Mesendoderm (in vitro differentiated cells): ENCODE results near the gene PLEKHN1.

Experiments
- DNase-seq: peaks from one replicate; pipeline ENCODE4 v3.0.0; 2013
- H2AK5ac ChIP-seq: 2 replicates; pipeline ENCODE4 v1.6.1; 2013; ENCODE audit warnings: low read length, inconsistent platforms
- H2BK120ac ChIP-seq: 2 replicates; pipeline ENCODE4 v1.6.1; 2013; ENCODE audit warnings: low read depth, mild to moderate bottlenecking, low read length, moderate library complexity, mixed read lengths
- H2BK15ac ChIP-seq: replicated peaks from 2 replicates; pipeline ENCODE4 v1.6.1; 2013; ENCODE audit warnings: low read depth, mild to moderate bottlenecking, moderate library complexity
- H2BK5ac ChIP-seq: 2 replicates; pipeline ENCODE4 v1.6.1; 2013; ENCODE audit warnings: low read length, inconsistent platforms
- H3K18ac ChIP-seq: 2 replicates; pipeline ENCODE4 v1.6.1; 2013; ENCODE audit warnings: mild to moderate bottlenecking, low read length, mixed read lengths
- H3K23ac ChIP-seq: one replicate; pipeline ENCODE4 v1.6.1; 2013; ENCODE audit warnings: low read length
- H3K27ac ChIP-seq: 2 replicates; pipeline ENCODE4 v1.5.1; 2013; ENCODE audit warnings: low read depth, mild to moderate bottlenecking, inconsistent platforms, low read length, moderate library complexity
- H3K27me3 ChIP-seq: 2 replicates; pipeline ENCODE4 v1.6.1; 2013; ENCODE audit warnings: low read length, control low read depth, mild to moderate bottlenecking, inconsistent platforms; ENCODE audit not compliant: insufficient read depth, poor library complexity
- H3K36me3 ChIP-seq: 2 replicates; pipeline ENCODE4 v1.6.1; 2013; ENCODE audit warnings: low read length, inconsistent platforms; ENCODE audit not compliant: control insufficient read depth, insufficient read depth
- H3K4ac ChIP-seq: one replicate; pipeline ENCODE4 v1.6.1; 2013; ENCODE audit warnings: low read depth, mild to moderate bottlenecking, low read length, moderate library complexity
- H3K4me1 ChIP-seq: 2 replicates; pipeline ENCODE4 v1.6.1; 2013; ENCODE audit warnings: low read depth, low read length, inconsistent platforms; ENCODE audit not compliant: control insufficient read depth
- H3K4me2 ChIP-seq: 2 replicates; pipeline ENCODE4 v1.6.1; 2013; ENCODE audit warnings: low read length
- H3K4me3 ChIP-seq: 2 replicates; pipeline ENCODE4 v1.5.1; 2013; ENCODE audit warnings: mild to moderate bottlenecking, low read length
- H3K56ac ChIP-seq: one replicate; pipeline ENCODE4 v1.6.1; 2013; ENCODE audit warnings: low read length
- H3K79me1 ChIP-seq: 2 replicates; pipeline ENCODE4 v1.6.1; 2013; ENCODE audit warnings: low read length, inconsistent platforms
- H3K79me2 ChIP-seq: 2 replicates; pipeline ENCODE4 v1.6.1; 2013; ENCODE audit warnings: mild to moderate bottlenecking, low read length; ENCODE audit not compliant: control insufficient read depth, insufficient read depth
- H3K9ac ChIP-seq: 2 replicates; pipeline ENCODE4 v1.6.1; 2013; ENCODE audit warnings: low read length, inconsistent platforms
- H4K5ac ChIP-seq: one replicate; pipeline ENCODE4 v1.6.1; 2013; ENCODE audit warnings: low read length
- H4K8ac ChIP-seq: one replicate; pipeline ENCODE4 v1.6.1; 2013; ENCODE audit warnings: low read depth, mild to moderate bottlenecking, control low read depth, low read length, moderate library complexity
- WGBS: extraction: QIAGEN DNeasy Blood & Tissue Kit; methylation state at CpG from one replicate; pipeline ENCODE4 v1.1.7; 2013; ENCODE audit warnings: low lambda C conversion rate, missing lambda C conversion rate; ENCODE audit not compliant: insufficient coverage; ENCODE audit errors: extremely low coverage; 5-methylcytosine and 5-hydroxymethylcytosine counted together

PLEKHN1 gene

DNA sequence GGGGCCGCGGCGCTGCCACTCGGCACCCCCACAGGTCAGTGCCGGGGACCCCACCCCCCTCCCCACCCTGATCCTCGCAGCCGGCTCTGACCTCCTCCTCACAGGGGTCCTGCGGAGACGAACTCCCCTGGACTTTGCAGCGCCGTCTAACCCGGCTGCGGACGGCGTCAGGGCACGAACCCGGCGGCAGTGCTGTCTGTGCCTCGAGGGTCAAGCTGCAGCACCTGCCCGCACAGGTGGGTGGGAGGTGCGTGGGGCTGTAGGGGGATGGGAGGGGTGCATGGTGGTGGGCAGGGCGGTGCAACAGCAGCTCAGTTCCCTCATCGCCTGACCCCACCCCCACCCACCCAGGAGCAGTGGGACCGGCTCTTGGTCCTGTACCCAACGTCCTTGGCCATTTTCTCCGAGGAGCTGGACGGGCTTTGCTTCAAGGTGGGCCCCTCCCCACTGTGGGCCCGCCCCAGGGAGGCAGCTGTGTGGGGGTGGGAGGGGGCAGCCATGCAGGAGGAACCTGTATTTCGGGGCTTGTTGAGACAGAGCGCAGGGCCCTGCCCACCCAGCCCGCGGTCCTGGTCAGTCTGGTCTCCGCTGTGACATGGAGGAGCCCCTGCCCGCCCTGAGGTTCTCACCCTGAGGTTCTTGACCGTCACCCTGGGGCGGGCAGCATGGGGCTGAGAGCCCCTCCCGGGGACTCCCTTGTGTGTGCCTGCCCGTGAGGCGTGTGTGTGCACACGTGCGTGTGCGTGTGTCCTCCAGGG, 4.9 kb downstream of the PLEKHN1 start:
- Histone ChIP-seq H2AK5ac (no peak overlapping the region), H3K36me3 (no peaks in the 10 kb centered on the region), H3K4ac (no peak overlapping the region), H3K18ac (no peak overlapping the region), H3K4me3 (no peak overlapping the region), H3K79me1 (no peaks in the 10 kb centered on the region), H3K27me3 (no peaks in the 10 kb centered on the region), H3K27ac (no peak overlapping the region), H3K4me1 (no peaks in the 10 kb centered on the region), H3K23ac (no peak overlapping the region), H3K79me2 (no peaks in the 10 kb centered on the region), H4K8ac (no peak overlapping the region), H4K5ac (no peak overlapping the region), H3K4me2 (no peak overlapping the region), H2BK15ac (no peak overlapping the region), H3K9ac (no peak overlapping the region), H2BK5ac (no peak overlapping the region), H3K56ac (no peak overlapping the region), H2BK120ac (no peak overlapping the region)
- WGBS = no CpG with 5 or more reads among the region's 42 CpGs
- no peak for DNase-seq

DNA sequence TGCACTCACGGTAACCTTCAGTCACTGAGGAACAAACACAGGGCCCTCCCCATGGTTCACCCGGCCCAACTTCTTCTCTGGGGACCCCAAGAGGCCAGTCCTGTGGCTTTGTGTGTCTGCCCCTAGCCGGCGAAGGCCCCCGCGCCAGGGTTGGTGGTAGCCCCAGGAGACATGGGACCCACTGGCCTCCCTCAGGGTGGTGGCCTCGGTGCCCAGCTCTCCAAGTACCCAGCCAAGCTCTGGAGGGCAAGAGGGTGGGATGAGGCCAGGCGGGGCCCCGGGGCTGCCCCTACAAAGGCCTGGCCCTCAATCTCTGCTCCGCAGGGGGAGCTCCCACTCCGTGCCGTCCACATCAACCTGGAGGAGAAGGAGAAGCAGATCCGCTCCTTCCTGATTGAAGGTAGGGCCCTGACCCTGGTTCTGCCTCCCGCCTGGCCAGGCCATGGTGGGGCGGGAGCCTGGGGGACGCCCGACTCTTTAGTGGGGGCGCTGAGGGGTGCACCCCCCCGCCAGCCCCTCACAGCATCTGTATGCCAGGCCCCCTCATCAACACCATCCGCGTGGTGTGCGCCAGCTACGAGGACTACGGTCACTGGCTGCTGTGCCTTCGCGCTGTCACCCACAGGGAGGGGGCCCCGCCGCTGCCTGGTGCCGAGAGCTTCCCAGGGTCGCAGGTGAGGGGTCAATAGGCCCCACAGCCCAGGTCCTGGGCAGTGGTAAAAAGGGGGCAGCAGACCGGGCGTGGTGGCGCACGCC, 5.6 kb downstream of the PLEKHN1 start:
- Histone ChIP-seq H3K4ac (no peak overlapping the region), H4K5ac (no peak overlapping the region), H3K27ac (no peak overlapping the region), H3K18ac (no peak overlapping the region), H3K9ac (no peak overlapping the region), H3K4me1 (no peaks in the 10 kb centered on the region), H3K36me3 (no peaks in the 10 kb centered on the region), H3K56ac (no peak overlapping the region), H3K4me3 (no peak overlapping the region), H3K4me2 (no peak overlapping the region), H2BK15ac (no peak overlapping the region), H2BK5ac (no peak overlapping the region), H3K27me3 (no peaks in the 10 kb centered on the region), H3K79me2 (no peaks in the 10 kb centered on the region), H2BK120ac (no peak overlapping the region), H4K8ac (no peak overlapping the region), H3K23ac (no peak overlapping the region), H2AK5ac (no peak overlapping the region), H3K79me1 (no peaks in the 10 kb centered on the region)
- DNase-seq = no peak
- no CpG with 5 or more reads among the region's 34 CpGs for WGBS

DNA sequence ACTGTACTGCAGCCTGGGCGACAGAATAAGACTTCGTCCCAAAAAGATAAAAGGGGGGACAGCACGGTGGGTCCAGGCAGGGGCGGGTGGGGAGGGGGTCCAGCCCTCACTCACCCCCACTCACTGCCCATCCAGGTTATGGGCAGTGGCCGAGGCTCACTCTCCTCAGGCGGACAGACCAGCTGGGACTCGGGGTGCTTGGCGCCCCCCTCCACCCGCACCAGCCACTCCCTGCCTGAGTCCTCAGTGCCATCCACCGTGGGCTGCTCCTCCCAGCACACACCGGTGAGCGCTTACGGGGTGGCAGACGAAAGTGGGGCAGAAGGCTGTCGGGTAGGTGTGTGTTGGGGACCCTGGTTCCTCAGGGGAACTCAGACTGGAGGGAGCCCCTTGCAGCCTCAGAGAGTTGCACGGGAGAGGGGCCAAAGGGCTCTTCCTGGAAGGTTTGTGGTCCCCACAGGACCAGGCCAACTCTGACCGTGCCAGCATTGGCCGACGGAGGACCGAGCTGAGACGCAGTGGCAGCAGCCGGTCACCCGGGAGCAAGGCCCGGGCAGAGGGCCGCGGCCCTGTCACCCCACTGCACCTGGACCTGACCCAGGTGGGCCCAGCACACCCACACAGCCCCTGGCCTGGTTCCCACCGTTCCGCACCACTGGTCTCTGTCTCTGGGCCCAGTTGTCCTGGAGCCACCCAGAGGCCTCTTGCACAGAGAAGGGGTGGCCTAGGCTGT, 6.6 kb downstream of the PLEKHN1 start:
- no peaks in the 10 kb centered on the region for H3K27me3 ChIP-seq

DNA sequence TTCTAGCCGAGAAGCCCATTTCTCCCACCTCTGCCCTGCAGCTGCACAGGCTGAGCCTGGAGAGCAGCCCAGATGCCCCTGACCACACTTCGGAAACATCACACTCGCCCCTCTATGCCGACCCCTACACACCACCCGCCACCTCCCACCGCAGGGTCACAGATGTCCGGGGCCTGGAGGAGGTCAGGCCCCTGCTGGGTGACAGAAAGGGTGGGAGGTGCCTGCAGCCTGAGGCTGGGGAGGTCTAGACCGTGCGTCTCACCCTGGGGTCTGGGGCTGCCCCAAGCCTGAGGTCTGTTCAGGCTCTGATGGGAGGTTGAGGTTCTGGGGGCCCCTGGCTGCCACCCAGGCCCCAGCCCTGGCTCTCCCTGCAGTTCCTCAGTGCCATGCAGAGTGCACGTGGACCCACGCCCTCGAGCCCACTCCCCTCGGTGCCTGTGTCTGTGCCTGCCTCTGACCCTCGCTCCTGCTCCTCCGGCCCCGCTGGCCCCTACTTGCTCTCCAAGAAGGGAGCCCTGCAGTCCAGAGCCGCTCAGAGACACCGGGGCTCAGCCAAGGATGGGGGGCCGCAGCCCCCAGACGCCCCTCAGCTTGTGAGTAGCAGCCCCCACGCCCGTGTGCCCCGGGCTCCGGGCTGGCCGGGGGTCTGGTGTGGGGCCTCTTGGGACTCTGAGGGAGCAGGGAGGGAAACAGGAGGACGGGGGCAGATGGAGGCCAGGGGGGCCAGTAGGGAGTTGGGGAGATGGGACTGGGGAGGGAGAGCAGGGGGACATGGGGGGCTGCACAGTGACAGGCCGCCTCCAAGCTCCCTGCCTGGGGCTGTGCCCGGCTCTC, 7.4 kb downstream of the PLEKHN1 start:
- Histone ChIP-seq H3K56ac (no peak overlapping the region), H3K23ac (no peak overlapping the region), H3K9ac (no peak overlapping the region), H3K4me1 (no peaks in the 10 kb centered on the region), H3K4me3 (no peak overlapping the region), H2BK15ac (no peak overlapping the region), H3K27me3 (no peaks in the 10 kb centered on the region), H2AK5ac (no peak overlapping the region), H3K18ac (no peak overlapping the region), H4K5ac (no peak overlapping the region), H2BK5ac (no peak overlapping the region), H3K36me3 (no peaks in the 10 kb centered on the region), H3K4me2 (no peak overlapping the region), H3K79me1 (no peaks in the 10 kb centered on the region), H3K4ac (no peak overlapping the region), H3K79me2 (no peaks in the 10 kb centered on the region), H2BK120ac (no peak overlapping the region), H3K27ac (no peak overlapping the region), H4K8ac (no peak overlapping the region)
- WGBS = no CpG with 5 or more reads among the region's 28 CpGs
- DNase-seq = no peak

More for the DNA sequence above, 6.6 kb downstream of the PLEKHN1 start:
- WGBS = no CpG with 5 or more reads among the region's 28 CpGs
- no peak overlapping the region for H3K4me3 ChIP-seq
- no peak overlapping the region for H3K18ac ChIP-seq
- no peaks in the 10 kb centered on the region for H3K79me2 ChIP-seq
- H3K36me3 ChIP-seq = no peaks in the 10 kb centered on the region
- no peak overlapping the region for H4K5ac ChIP-seq
- H3K56ac ChIP-seq = no peak overlapping the region
- H3K79me1 ChIP-seq = no peaks in the 10 kb centered on the region
- H3K4ac ChIP-seq = no peak overlapping the region
- no peak overlapping the region for H3K23ac ChIP-seq
- no peak overlapping the region for H2BK120ac ChIP-seq
- no peak overlapping the region for H3K9ac ChIP-seq
- H2BK15ac ChIP-seq = no peak overlapping the region
- H3K4me2 ChIP-seq = no peak overlapping the region
- no peak overlapping the region for H4K8ac ChIP-seq
- H3K4me1 ChIP-seq = no peaks in the 10 kb centered on the region
- DNase-seq = no peak
- no peak overlapping the region for H2BK5ac ChIP-seq
- no peak overlapping the region for H2AK5ac ChIP-seq
- no peak overlapping the region for H3K27ac ChIP-seq

DNA sequence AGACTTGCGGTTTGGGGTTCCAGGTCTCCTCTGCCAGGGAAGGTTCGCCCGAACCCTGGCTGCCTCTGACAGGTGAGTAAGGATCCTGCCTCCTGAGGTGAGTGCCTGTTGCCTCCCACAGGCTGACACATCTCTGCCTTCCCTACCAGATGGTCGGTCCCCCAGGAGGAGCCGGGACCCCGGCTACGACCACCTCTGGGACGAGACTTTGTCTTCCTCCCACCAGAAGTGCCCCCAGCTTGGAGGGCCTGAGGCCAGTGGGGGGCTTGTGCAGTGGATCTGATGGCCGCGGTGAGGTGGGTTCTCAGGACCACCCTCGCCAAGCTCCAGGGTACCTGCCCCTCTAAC, 8.0 kb downstream of the PLEKHN1 start:
- H2BK120ac ChIP-seq = no peak overlapping the region
- H3K18ac ChIP-seq = no peak overlapping the region
- no peaks in the 10 kb centered on the region for H3K79me2 ChIP-seq
- no peak overlapping the region for H3K4ac ChIP-seq
- no peak overlapping the region for H2AK5ac ChIP-seq
- no peak overlapping the region for H4K8ac ChIP-seq
- H2BK5ac ChIP-seq = no peak overlapping the region
- no peak overlapping the region for H2BK15ac ChIP-seq
- DNase-seq = no peak
- no peak overlapping the region for H3K4me3 ChIP-seq
- H3K4me1 ChIP-seq = no peaks in the 10 kb centered on the region
- H3K27me3 ChIP-seq = no peaks in the 10 kb centered on the region
- no peak overlapping the region for H3K56ac ChIP-seq
- no peak overlapping the region for H3K23ac ChIP-seq
- H3K4me2 ChIP-seq = no peak overlapping the region
- H3K36me3 ChIP-seq = no peaks in the 10 kb centered on the region
- H4K5ac ChIP-seq = no peak overlapping the region
- no peak overlapping the region for H3K9ac ChIP-seq
- no peak overlapping the region for H3K27ac ChIP-seq
- no peaks in the 10 kb centered on the region for H3K79me1 ChIP-seq
- WGBS = no CpG with 5 or more reads among the region's 11 CpGs
